Measurements from ENCODE around the gene ANKRD27.
A peak's percentile ranks its signal among the peaks of the same experiment; 100 is the strongest.
"Not testable (repeated sequence)": the region's sequence is repeated elsewhere in the genome, so short reads cannot be mapped to it uniquely, and the experiment has no call there.

The ANKRD27 gene

DNA sequence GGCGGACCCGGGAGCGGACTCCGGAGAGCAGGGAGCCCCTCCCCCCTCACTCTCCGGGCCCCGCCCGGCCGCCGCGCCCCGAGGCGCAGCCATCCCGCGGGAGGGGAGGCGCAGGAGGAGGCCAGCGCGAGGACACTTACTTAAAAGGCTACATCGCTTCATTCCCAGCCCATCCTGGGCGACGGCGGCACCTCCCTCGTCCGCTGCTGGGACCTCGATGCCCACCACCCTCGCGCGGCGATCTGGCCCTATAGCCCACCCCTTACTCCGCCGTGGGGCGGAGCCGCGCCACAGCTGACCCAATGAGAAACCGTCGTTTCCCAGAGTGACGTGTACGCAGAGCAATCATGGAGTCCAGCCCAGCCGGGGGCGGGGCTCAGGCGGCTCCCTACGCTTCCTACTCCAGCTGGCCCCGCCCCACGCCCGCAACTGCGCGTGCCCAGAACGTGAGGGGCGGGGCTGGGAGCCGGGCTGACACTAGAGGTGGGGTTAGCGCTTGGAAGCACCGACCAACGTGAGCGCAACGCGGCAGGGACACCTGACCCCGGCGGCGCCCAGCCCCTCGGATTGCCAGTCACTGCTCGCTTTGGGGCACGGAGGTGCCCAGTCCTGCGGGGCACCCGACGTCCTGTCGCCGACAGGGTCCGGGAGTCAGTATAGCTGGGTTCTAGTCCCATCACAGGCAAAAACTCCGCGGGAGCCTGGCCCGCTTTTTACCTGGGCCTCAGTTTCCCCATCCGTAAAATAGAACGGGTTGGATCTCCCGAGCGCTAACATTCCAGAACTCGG, at the start of gene ANKRD27:
TSS of gene ANKRD27 (minus strand) at position 250 of the 789 bp plus-strand sequence. CDS start 16,165 bp downstream, outside the sequence.
- peak; percentile 99 for DNase-seq (ENCODE audit: low spot score)

DNA sequence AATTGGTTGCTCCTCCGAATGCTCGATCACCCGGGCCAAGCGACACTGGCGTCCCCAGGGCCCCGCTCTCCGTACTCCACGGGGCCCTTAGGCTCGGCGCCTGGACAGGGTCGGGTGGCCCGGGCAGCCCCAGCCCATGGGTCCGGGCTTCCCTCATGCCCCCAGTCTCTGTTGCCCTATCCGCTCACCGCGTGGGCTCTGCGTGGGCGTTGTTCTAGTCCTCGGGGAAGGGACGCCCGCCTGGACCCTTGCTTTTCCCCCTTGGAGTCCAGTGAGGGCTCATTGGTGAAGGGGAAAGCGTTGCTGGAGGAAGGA, 45.9 kb upstream of the ANKRD27 start:
- DNase-seq (ENCODE audit: low spot score): no peak

DNA sequence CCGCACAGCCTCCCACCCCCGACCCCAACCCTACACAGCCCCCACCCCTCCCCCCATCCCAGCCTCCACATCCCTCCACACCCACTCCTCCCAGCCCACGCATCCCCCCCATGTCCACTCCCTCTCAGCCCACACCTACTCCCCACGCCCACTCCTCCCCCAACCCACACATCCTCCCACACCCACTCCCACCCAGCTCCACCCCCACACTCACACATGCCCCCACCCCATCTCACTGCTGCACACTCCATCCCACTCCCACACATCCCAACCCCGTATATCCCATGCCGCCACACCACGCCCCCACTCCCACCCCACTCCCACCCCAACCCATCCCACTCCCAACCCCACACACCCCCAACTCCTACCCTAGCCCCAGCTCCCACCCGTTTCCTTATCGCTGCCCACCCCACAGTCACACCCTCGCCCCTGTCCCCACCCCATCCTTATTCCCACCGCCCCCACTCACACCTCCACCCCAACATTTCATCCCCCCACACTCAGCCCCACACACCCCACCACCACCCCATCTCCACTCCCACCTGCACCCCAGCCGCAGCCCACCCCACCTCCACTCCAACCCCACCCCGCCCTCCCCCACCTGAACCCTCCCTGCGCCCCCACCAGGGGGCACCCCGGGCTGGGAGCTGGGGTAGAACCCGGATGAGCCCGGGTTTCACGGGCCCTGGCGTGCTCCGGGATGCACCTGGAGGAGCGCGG, 45.4 kb upstream of the ANKRD27 start:
- DNase-seq (ENCODE audit: low spot score): no peak

DNA sequence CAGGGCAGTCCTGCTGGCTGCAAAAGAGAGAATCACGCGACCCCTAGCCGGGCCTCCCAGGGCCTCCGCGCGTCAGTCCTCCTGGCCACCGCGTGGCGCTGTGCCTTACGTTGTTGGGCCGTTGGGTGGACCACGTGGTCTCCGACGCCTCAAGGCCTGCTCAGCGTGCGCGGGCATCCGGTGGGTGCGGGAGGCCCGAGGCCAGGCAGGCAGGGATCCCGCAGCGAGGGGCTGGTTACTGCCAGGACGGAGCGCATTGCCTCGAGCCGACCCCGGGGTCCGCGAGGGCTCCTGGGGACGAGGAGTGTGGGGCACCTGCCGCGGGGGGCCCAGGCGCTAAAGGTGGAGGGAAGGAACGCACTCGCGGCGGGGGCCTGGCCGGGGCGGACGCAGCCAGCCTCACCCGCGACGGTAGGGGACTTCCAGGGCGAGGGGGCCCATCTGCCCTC, 44.7 kb upstream of the ANKRD27 start, which contains the start of gene TDRD12:
TSS of gene TDRD12 (plus strand) at position 157 of the 449 bp plus-strand sequence. CDS start 306 bp downstream, outside the sequence.
- no peak for DNase-seq (ENCODE audit: low spot score)

DNA sequence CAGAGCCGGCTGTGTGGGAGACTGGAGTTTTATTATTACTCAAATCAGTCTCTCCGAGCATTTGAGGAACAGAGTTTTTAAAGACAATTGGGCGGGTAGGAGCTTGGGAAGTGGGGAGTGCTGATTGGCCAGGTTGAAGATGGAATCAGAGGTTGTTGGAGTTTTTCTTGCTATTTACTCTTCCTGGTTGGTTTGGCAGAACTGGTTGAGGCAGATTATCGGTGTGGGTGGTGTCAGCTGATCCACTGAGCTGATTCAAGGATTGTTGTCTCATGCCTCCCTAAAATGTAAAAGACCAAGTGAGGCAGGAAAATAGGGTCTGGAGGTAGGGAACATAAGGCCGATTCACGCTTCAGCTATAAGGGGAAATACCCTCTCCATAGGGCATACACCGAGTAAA, 43.3 kb upstream of the ANKRD27 start:
- no peak for DNase-seq (ENCODE audit: low spot score)

DNA sequence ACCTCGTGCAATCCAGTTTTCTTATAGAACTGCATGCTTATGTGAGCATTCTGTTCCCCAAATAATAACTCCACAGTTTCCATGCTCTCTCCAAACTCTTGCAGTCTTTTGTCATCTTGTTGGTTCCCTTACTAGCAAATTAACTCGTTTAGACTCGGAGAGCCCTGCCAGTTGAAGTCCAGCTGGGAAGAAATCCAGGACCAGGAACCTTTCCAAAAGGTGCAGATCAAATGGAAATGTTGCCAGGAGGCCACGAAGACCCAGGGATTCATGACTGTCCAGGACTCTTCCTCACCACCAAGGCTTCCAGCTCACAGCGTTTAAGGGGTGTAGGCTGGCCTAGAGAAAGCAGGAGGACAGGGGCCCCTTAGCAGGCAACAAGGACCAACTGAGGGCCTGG, 42.5 kb upstream of the ANKRD27 start:
- DNase-seq (ENCODE audit: low spot score): no peak

DNA sequence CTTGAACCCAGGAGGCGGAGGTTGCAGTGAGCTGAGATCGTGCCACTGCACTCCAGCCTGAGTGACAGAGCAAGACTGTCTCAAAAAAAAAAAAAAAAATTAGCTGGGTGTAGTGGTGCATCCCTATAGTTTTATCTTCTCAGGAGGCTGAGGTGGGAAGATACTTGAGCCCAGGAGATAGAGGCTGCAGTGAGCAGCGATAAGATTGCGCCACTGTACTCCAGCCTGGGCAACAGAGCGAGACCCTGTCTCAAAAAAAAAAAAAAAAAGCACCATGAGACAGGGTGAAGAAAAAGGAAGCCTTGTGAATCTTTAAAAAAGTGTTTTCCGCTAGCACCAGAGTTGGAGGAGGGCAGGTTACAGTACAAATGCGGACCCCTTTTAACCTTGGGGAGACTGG, 41.2 kb upstream of the ANKRD27 start:
- not testable (repeated sequence) for DNase-seq (ENCODE audit: low spot score)

DNA sequence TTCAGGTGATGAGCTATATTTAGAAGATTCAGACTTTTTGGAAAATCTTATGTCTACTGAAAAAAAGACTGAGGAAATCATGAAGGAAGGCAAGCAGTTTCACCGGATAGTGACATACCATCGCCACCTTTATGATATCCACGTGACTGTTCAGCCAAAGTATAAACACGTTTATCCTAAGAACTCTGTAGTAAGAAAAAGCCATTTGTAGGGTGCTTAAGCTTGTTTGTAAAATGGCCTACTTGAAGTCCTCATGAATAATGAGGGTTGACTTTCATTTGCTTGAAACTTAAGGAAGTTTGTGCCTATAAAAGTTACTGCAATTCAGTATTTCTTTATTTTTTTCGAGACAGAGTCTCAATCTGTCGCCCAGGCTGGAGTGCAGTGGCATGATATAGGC, 36.8 kb upstream of the ANKRD27 start:
- no peak for DNase-seq (ENCODE audit: low spot score)

DNA sequence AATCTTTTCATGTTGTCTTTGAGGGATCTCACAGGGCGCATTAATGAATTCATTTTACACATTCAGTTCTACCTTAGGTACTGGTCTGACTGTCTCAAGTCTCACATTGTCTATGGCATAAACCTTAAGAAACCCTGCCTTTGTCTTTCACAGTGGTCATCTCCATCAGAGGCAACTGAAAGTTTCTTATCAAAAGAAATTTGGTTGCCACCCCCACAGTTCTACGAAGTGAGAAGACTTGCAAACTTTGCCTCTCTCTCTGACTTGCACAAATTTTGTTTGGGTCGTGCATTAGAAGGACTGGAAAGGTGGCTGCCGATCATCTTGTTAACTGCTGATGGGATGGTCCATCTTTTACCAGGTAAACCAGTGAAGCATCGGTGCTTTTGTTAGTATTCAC, 34.1 kb upstream of the ANKRD27 start:
- no peak for DNase-seq (ENCODE audit: low spot score)

DNA sequence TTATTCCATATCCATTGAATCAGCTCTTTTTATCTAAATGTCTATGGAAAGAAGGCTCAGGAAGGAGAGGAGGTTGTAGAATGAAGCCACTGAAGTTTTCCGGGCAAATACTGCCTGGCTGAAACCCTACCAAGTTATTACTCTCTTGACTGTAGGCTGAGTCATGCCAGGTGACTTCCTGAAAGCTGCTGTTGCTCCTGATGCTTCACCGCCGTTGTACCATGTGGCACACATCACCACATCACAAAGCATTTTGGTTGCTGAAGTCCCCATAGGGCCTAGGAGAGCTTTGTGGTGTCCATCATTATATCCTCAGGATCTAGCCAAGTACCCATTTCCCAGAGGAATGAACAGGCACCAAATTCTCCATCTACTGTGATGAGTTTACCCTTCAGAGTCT, 33.5 kb upstream of the ANKRD27 start:
- DNase-seq (ENCODE audit: low spot score): no peak

DNA sequence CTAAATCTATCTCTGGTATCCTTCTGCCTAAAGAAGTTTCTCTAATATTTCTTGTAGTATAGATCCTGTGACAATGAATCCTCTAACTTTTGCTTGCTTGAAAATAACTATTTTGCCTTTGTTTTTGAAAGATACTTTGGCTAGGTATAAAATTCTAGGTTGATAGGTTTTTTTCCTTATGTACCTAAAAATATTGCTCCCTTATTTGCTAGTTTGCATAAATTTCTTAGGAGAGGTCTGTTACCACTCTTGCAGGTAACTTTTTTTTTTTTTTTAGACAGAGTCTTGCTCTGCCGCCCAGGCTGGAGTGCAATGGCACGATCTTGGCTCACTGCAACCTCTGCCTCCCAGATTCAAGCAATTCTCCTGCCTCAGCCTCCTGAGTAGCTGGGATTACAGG, 29.0 kb upstream of the ANKRD27 start:
- not testable (repeated sequence) for DNase-seq (ENCODE audit: low spot score)

DNA sequence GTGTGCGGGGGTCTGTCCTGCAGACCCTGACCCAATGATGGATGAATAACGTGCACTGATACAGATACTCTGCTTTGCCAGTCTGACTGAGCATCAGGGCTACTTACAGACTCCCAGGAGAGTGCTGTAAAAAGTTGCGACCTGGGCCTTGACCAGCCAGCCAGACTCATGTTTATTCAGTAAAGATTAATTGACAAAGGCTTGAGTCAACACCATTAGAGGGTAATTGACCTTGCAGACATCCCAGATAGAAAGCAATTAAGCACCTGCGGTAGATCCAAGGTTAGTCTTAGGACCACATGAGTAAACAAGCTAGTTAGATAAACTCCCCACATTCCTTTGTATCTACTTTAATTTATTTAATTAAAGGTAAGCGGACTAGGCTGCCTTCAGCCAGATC, 27.0 kb upstream of the ANKRD27 start:
- no peak for DNase-seq (ENCODE audit: low spot score)

DNA sequence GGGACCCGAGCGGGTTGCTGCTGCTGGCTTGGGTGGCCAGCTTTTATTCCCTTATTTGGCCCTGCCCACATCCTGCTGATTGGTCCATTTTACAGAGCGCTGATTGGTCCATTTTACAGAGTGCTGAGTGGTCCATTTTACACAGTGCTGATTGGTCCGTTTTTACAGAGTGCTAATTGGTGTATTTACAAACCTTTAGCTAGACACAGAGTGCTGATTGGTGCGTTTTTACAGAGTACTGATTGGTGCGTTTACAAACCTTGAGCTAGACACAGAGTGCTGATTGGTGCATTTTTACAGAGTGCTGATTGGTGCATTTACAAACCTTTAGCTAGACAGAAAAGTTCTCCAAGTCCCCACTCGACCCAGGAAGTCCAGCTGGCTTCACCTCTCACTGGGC, 25.1 kb upstream of the ANKRD27 start:
- DNase-seq (ENCODE audit: low spot score): peak; percentile 20

DNA sequence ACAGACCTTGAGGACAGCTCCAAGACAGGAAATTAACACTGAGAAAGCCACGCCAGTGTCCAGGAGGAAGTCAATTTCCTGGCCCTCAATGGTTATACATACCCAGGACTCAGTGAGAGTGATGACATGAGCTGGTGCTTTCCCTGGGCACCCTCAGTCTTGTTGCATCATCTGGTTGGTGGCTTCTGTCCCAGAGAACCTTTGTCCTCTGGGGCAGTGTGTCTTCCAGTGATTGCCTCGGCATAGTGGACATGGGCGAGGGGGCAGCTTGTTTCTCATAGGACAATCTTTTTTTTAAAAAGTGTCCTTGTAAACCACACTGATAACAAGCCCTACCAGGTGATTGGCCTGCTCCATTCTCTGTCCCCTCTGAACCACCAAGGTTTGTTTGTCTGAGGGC, 21.8 kb upstream of the ANKRD27 start:
- not testable (repeated sequence) for DNase-seq (ENCODE audit: low spot score)

DNA sequence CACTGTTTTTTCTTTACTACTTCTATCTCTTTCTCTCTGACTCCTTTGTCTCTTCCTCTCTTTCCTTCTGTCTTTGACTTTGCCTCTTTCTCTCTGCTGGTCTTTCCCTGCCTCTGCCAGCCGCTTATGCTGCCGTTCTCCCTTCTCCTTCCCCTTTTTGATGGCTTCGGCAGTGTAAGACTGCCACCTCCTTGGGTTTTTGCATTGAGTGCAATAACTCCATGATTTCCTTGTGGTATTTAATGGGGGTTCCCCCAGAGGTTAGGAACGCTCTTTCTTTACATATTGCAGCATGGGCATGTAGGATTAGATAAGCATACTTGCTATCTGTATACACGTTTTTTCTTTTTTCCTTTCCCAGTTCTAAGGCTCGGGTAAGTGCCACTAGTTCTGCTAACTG, 20.5 kb upstream of the ANKRD27 start:
- not testable (repeated sequence) for DNase-seq (ENCODE audit: low spot score)

DNA sequence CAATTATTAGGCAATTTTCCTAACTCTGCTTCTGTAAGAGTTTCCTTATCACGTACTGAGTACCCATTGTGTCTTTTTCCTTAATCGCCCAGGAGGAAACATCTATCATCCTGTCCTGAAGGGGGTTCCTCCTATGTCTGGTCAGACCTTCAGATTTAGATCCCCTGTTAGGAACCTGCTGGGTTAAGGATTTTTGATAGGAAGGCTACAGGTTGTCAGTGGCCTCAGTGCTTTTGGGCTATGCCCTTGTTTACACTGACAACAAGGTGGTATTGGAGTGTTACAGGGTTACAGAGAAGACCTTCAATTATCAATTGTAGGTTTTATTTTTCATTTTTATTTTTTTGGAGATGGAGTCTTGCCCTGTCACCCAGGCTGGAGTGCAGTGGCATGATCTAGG, 19.9 kb upstream of the ANKRD27 start:
- not testable (repeated sequence) for DNase-seq (ENCODE audit: low spot score)

DNA sequence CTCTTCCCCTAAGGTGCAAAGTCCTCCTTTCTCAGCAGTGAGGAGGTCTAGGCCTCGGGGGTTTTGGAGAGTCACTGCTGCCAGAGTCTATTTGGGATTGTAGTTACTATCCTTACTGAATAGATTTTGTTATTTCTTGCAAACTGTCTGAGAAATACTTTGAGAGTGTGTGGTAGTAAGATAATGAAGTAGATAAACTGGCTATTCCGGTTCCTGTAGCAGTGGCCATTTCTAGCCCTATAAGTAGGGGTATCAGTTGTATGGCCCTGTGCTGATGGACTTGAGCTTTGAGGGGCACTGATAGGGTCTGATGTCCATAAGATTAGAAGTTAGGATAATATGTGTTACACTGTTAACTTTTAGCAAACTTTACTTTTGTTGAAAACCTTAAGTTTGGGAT, 19.3 kb upstream of the ANKRD27 start:
- not testable (repeated sequence) for DNase-seq (ENCODE audit: low spot score)

DNA sequence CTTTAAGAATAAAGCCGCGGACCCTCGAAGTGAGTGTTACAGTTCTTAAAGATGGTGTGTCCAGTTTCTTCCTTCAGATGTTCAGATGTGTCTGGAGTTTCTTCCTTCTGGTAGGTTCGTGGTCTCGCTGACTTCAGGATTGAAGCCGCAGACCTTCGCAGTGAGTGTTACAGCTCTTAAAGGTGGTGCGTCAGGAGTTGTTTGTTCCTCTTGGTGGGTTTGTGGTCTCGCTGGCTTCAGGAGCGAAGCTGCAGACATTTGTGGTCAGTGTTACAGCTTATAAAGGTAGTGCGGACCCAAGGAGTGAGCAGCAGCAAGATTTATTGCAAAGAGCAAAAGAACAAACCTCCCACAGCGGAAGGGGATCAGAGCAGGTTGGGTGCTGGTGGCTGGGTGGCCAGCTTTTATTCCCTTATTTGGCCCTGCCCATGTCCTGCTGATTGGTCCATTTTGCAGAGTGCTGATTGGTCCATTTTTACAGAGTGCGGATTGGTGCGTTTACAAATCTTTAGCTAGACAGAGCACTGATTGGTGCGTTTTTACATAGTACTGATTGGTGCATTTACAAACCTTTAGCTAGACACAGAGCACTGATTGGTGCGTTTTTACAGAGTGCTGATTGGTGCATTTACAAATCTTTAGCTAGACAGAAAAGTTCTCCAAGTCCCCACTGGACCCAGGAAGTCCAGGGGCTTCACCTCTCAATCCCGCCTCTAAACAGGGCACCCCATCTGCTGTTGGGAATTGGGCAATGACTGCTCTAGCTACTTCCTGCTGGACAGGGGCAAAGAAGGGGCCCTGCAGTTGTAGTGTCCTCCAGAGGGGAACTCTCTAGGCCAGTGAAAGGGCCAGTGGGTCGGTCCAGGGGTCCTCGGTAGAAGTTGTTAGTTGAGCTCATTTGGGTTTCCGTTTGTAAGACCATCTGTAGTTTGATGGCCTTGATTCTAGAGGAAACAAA, 18.4 kb upstream of the ANKRD27 start:
- peak; percentile 41 for DNase-seq (ENCODE audit: low spot score)

DNA sequence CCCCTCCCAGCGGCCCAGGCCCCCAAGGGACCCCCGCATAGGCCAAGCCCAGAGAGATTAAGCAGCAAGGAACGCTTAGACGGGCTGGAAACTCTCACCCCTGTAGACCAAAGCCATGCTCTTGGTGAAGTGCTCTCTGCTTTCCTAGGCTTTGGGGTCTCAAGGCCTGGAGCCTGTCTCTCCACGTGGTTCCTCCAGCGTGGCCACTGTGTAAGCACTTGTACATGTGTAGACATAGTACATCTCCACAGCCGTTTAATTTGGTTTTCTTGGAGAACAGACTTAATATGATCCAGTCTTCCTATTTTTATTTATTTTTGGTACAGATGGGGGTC, 17.7 kb upstream of the ANKRD27 start:
- DNase-seq (ENCODE audit: low spot score): no peak

DNA sequence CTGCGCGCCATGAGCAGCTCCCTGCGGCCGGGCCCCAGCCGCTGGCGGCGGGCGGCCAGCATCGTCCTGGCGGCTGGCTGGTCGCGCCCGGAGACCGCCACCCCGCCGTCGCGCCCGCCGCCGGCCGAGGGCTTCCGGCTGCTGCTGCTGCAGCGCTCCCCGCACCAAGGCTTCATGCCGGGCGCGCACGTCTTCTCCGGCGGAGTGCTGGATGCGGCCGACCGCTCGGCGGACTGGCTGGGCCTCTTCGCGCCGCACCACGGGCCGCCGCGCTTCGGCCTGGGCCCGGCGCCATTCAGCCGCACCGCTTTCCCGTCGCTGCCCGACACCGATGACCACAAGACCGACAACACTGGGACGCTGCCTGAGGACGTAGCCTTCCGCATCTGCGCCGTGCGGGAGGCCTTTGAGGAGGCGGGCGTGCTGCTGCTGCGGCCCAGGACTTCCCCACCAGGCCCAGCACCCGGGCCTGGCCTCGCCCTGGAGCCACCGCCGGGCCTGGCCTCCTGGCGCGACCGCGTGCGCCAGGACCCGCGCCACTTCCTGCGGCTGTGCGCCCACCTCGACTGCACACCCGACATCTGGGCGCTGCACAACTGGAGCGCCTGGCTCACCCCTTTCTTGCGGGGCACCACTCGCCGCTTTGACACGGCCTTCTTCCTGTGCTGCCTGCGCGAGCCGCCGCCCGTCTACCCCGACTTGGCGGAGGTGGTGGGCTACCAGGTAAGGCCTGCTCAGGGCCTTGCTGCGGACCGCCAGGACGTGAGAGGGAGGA, 17.2 kb upstream of the ANKRD27 start:
- DNase-seq (ENCODE audit: low spot score): peak; percentile 32

DNA sequence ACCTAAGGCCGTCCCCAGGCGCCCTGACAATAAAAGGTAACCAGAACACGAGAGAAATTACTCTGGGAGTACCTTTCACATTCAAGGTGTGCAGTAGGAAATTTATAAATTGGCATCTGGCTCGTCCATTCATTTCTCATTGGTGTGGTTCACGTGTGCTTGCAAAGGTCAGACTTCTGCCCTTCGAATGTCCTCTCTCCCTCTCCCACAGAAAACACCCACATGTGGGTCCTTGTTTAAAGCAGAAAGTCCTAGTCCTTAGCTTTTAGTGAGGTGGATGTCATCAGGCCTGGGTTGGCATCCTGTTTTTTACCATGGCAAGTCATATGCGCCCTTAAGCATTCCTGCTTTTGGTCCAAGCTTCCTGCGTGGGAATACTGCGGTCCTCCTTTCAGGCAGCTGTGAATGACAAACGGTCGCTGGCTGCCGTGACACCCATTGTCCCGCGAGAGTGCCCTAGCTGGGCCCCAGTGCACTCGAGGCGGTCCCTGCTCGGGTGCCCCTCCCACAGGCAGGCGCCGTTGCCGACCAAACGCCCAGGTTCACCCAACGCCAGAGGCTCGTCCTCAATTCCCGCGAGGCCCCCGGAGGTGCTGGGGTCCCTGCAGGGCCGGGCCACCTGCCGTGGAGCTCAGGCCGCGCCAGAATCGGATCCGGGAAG, 16.4 kb upstream of the ANKRD27 start, which contains the start of gene NUDT19:
TSS of gene NUDT19 (plus strand) at position 531 of the 661 bp plus-strand sequence. CDS start 140 bp downstream, outside the sequence.
- peak; percentile 80 for DNase-seq (ENCODE audit: low spot score)

Data from NAMALWA (cell line).